Brain microvascular endothelial cell (primary cell): ENCODE results near the gene KRT80.

Experiments
- DNase-seq: peaks from one replicate; pipeline ENCODE4 v3.0.0-alpha.2; 2020
- H3K27ac ChIP-seq: fragments of 250-450 bp; sonication (Bioruptor Pico); 2 replicates; pipeline ENCODE4 v1.5.1; 2020; ENCODE audit warnings: mild to moderate bottlenecking, moderate library complexity
- H3K27me3 ChIP-seq: fragments of 250-450 bp; sonication (Bioruptor Pico); replicated peaks from 2 replicates; pipeline ENCODE4 v1.5.1; 2020; ENCODE audit warnings: mild to moderate bottlenecking
- H3K36me3 ChIP-seq: fragments of 250-450 bp; sonication (Bioruptor Pico); replicated peaks from 2 replicates; pipeline ENCODE4 v1.5.1; 2020; ENCODE audit warnings: mild to moderate bottlenecking
- H3K4me3 ChIP-seq: 2 replicates; pipeline ENCODE4 v1.5.1; 2011; ENCODE audit warnings: low read depth, mild to moderate bottlenecking, control low read depth, low read length, moderate library complexity
- CTCF ChIP-seq: IDR thresholded peaks from 2 replicates; pipeline ENCODE4 v1.5.1; 2011; ENCODE audit warnings: low read depth, mild to moderate bottlenecking, moderate library complexity, low read length, control low read depth, inconsistent platforms; ENCODE audit errors: missing control alignments
- in situ Hi-C: cut with HindIII; loops from 2 replicates; pipeline ENCODE4 v1.10.0; 2017; ENCODE audit warnings: low sequenced_read_pairs, low pct_ligation_motif_present

Gene KRT80

GRCh38 chr12:52147367-52147963 lies 44.3 kb downstream of the KRT80 start:
- TF ChIP-seq CTCF, result no peak
- no peaks in the 10 kb centered on the region for H3K36me3 ChIP-seq
- peak; percentile 98 for DNase-seq
- H3K4me3 ChIP-seq, result no peak overlapping the region
- H3K27me3 ChIP-seq, result no peaks in the 10 kb centered on the region
- peak overlapping the region; percentile 85 for H3K27ac ChIP-seq
- in situ Hi-C loops, result no loop called here

GRCh38 chr12:52146822-52147366 lies 44.9 kb downstream of the KRT80 start:
- TF ChIP-seq CTCF, result no peak
- in situ Hi-C loops, result no loop called here
- H3K27me3 ChIP-seq, result no peaks in the 10 kb centered on the region
- DNase-seq, result no peak
- H3K27ac ChIP-seq, result peak overlapping the region; percentile 82
- H3K4me3 ChIP-seq, result no peak overlapping the region
- no peaks in the 10 kb centered on the region for H3K36me3 ChIP-seq

- in situ Hi-C loops, result no loop called here
- TF ChIP-seq CTCF, result no peak
- no peak overlapping the region for H3K4me3 ChIP-seq
Observed at GRCh38 chr12:52146089-52146821, 45.6 kb downstream of the KRT80 start.

GRCh38 chr12:52145228-52146088 lies 46.4 kb downstream of the KRT80 start:
- no peak for TF ChIP-seq CTCF
- no peaks in the 10 kb centered on the region for H3K27me3 ChIP-seq
- no peaks in the 10 kb centered on the region for H3K36me3 ChIP-seq
- H3K27ac ChIP-seq, result no peak overlapping the region
- in situ Hi-C loops, result no loop called here
- no peak for DNase-seq
- H3K4me3 ChIP-seq, result no peak overlapping the region

More at GRCh38 chr12:52146089-52146821, 45.6 kb downstream of the KRT80 start:
- Histone ChIP-seq H3K27ac (peak overlapping the region; percentile 82), H3K27me3 (no peaks in the 10 kb centered on the region), H3K36me3 (no peaks in the 10 kb centered on the region)
- no peak for DNase-seq

GRCh38 chr12:52144512-52145227 lies 47.1 kb downstream of the KRT80 start:
- Histone ChIP-seq H3K27ac (no peak overlapping the region), H3K27me3 (no peaks in the 10 kb centered on the region), H3K4me3 (no peak overlapping the region), H3K36me3 (no peaks in the 10 kb centered on the region)
- no peak for DNase-seq
- TF ChIP-seq CTCF, result no peak
- in situ Hi-C loops, result no loop called here
